ENCODE results near the gene PDE6C. TPM values are rescaled to one million over a fixed set of nuclear protein-coding genes. Genes with fewer than 3 reads are reported as not detected.

PDE6C gene
- total RNA-seq, 1 donor from 2014 or later, result not detected

- Mint-ChIP-seq H3K27ac (no peak overlapping the region), H3K27me3 (no peaks in the 10 kb centered on the region), H3K4me1 (ENCODE audit: unreplicated experiment) (no peaks in the 10 kb centered on the region), H3K36me3 (peaks cover 20% of the 10 kb centered on the region), H3K4me3 (no peak overlapping the region), H3K9me3 (no peaks in the 10 kb centered on the region)
- no peak for DNase-seq (ENCODE audit: extremely low spot score, unreplicated experiment)
- TF ChIP-seq CTCF (conservative IDR thresholded peaks at IDR 0.05), result no peak
These were observed 59.8 kb downstream of the PDE6C start for GRCh38 chr10:93672022-93672678.

GRCh38 chr10:93672890-93673289 lies 60.6 kb downstream of the PDE6C start:
- peaks cover 18% of the 10 kb centered on the region for H3K36me3 Mint-ChIP-seq
- no peaks in the 10 kb centered on the region for H3K4me1 Mint-ChIP-seq (ENCODE audit: unreplicated experiment)
- H3K27me3 Mint-ChIP-seq, result no peaks in the 10 kb centered on the region
- no peak for DNase-seq (ENCODE audit: extremely low spot score, unreplicated experiment)
- no peak for TF ChIP-seq CTCF (conservative IDR thresholded peaks at IDR 0.05)
- no peak overlapping the region for H3K27ac Mint-ChIP-seq
- no peak overlapping the region for H3K4me3 Mint-ChIP-seq
- H3K9me3 Mint-ChIP-seq, result no peaks in the 10 kb centered on the region

GRCh38 chr10:93673791-93674190 lies 61.5 kb downstream of the PDE6C start:
- H3K27me3 Mint-ChIP-seq, result no peaks in the 10 kb centered on the region
- no peak overlapping the region for H3K4me3 Mint-ChIP-seq
- no peak for DNase-seq (ENCODE audit: extremely low spot score, unreplicated experiment)
- H3K36me3 Mint-ChIP-seq, result peaks cover 12% of the 10 kb centered on the region
- H3K4me1 Mint-ChIP-seq (ENCODE audit: unreplicated experiment), result no peaks in the 10 kb centered on the region
- no peak for TF ChIP-seq CTCF (conservative IDR thresholded peaks at IDR 0.05)
- H3K9me3 Mint-ChIP-seq, result no peaks in the 10 kb centered on the region
- H3K27ac Mint-ChIP-seq, result no peak overlapping the region

- no peak overlapping the region for H3K27ac Mint-ChIP-seq
- no peak for DNase-seq (ENCODE audit: extremely low spot score, unreplicated experiment)
- H3K36me3 Mint-ChIP-seq, result peaks cover 4% of the 10 kb centered on the region
- no peaks in the 10 kb centered on the region for H3K27me3 Mint-ChIP-seq
- no peaks in the 10 kb centered on the region for H3K4me1 Mint-ChIP-seq (ENCODE audit: unreplicated experiment)
- H3K4me3 Mint-ChIP-seq, result no peak overlapping the region
- no peaks in the 10 kb centered on the region for H3K9me3 Mint-ChIP-seq
- no peak for TF ChIP-seq CTCF (conservative IDR thresholded peaks at IDR 0.05)
These were observed 66.0 kb downstream of the PDE6C start for GRCh38 chr10:93678386-93678785.

- Mint-ChIP-seq H3K4me1 (ENCODE audit: unreplicated experiment) (no peaks in the 10 kb centered on the region), H3K27me3 (no peaks in the 10 kb centered on the region), H3K4me3 (no peak overlapping the region), H3K36me3 (peaks cover 4% of the 10 kb centered on the region), H3K9me3 (no peaks in the 10 kb centered on the region), H3K27ac (no peak overlapping the region)
- no peak for TF ChIP-seq CTCF (conservative IDR thresholded peaks at IDR 0.05)
- DNase-seq (ENCODE audit: extremely low spot score, unreplicated experiment), result no peak
These were observed 66.7 kb downstream of the PDE6C start for GRCh38 chr10:93678805-93679587.
